Trophoblast cell (in vitro differentiated cells and primary cell): ENCODE results near the gene SPOP.

Experiments used
- DNase-seq, 2 donors: peaks; one replicate each; pipeline ENCODE4 v3.0.0-alpha.2; 2016
- H2AFZ ChIP-seq: 2 replicates; pipeline ENCODE4 v1.6.1; 2013; ENCODE audit warnings: low read length, moderate library complexity, mild to moderate bottlenecking; ENCODE audit not compliant: insufficient read depth, poor library complexity
- H2AK5ac ChIP-seq: 2 replicates; pipeline ENCODE4 v1.6.1; 2013; ENCODE audit warnings: mild to moderate bottlenecking, low read length
- H2BK120ac ChIP-seq: 2 replicates; pipeline ENCODE4 v1.6.1; 2013; ENCODE audit warnings: low read length, mild to moderate bottlenecking, moderate library complexity; ENCODE audit not compliant: insufficient read depth, poor library complexity
- H2BK12ac ChIP-seq: 2 replicates; pipeline ENCODE4 v1.6.1; 2013; ENCODE audit warnings: mild to moderate bottlenecking, low read length, moderate library complexity
- H2BK5ac ChIP-seq: 2 replicates; pipeline ENCODE4 v1.6.1; 2013; ENCODE audit warnings: low read length, low read depth, moderate library complexity, mild to moderate bottlenecking; ENCODE audit not compliant: poor library complexity
- H3K14ac ChIP-seq: 2 replicates; pipeline ENCODE4 v1.6.1; 2013; ENCODE audit warnings: mild to moderate bottlenecking, low read length
- H3K18ac ChIP-seq: 2 replicates; pipeline ENCODE4 v1.6.1; 2013; ENCODE audit warnings: mild to moderate bottlenecking, low read length
- H3K23ac ChIP-seq: 2 replicates; pipeline ENCODE4 v1.6.1; 2013; ENCODE audit warnings: low read length
- H3K27ac ChIP-seq: 2 replicates; pipeline ENCODE4 v1.5.1; 2013; ENCODE audit warnings: low read depth, mild to moderate bottlenecking, inconsistent platforms, low read length, moderate library complexity
- H3K27me3 ChIP-seq: 2 replicates; pipeline ENCODE4 v1.6.1; 2013; ENCODE audit warnings: inconsistent platforms, mild to moderate bottlenecking, low read length, moderate library complexity; ENCODE audit not compliant: insufficient read depth
- H3K36me3 ChIP-seq, 2 experiments: 1 replicate in 1 of 2; 2 replicates in 1 of 2; pipeline ENCODE4 v1.6.1; 2013; ENCODE audit warnings: low read length in 2 of 2, mild to moderate bottlenecking in 2 of 2, moderate library complexity in 1 of 2; ENCODE audit not compliant: insufficient read depth in 2 of 2, control insufficient read depth in 1 of 2
- H3K4ac ChIP-seq: 2 replicates; pipeline ENCODE4 v1.6.1; 2013; ENCODE audit warnings: low read depth, mild to moderate bottlenecking, low read length, moderate library complexity
- H3K4me1 ChIP-seq, 2 experiments: 1 replicate in 1 of 2; 2 replicates in 1 of 2; pipeline ENCODE4 v1.6.1; 2013; ENCODE audit warnings: low read length in 2 of 2, mild to moderate bottlenecking in 2 of 2, moderate library complexity in 1 of 2; ENCODE audit not compliant: insufficient read depth in 2 of 2, control insufficient read depth in 1 of 2
- H3K4me2 ChIP-seq: 2 replicates; pipeline ENCODE4 v1.6.1; 2013; ENCODE audit warnings: inconsistent platforms, mild to moderate bottlenecking, low read length, moderate library complexity
- H3K4me3 ChIP-seq: 2 replicates; pipeline ENCODE4 v1.5.1; 2013; ENCODE audit warnings: mild to moderate bottlenecking, low read depth, low read length, inconsistent platforms
- H3K79me1 ChIP-seq: one replicate; pipeline ENCODE4 v1.6.1; 2013; ENCODE audit warnings: low read length
- H3K79me2 ChIP-seq: 2 replicates; pipeline ENCODE4 v1.6.1; 2013; ENCODE audit warnings: low read length, mild to moderate bottlenecking; ENCODE audit not compliant: control insufficient read depth, insufficient read depth, poor library complexity
- H3K9ac ChIP-seq: 2 replicates; pipeline ENCODE4 v1.6.1; 2013; ENCODE audit warnings: mild to moderate bottlenecking, low read length
- H3K9me3 ChIP-seq: 2 replicates; pipeline ENCODE4 v1.6.1; 2013; ENCODE audit warnings: low read depth, mild to moderate bottlenecking, control low read depth, inconsistent platforms, low read length; ENCODE audit not compliant: insufficient read depth
- H4K12ac ChIP-seq: 2 replicates; pipeline ENCODE4 v1.6.1; 2013; ENCODE audit warnings: low read depth, mild to moderate bottlenecking, low read length, moderate library complexity
- H4K8ac ChIP-seq: 2 replicates; pipeline ENCODE4 v1.6.1; 2013; ENCODE audit warnings: low read depth, mild to moderate bottlenecking, low read length, moderate library complexity
- H4K91ac ChIP-seq: one replicate; pipeline ENCODE4 v1.6.1; 2013; ENCODE audit warnings: low read depth, mild to moderate bottlenecking, low read length, moderate library complexity
- WGBS: extraction: QIAGEN DNeasy Blood & Tissue Kit; methylation state at CpG from one replicate; pipeline ENCODE4 v1.1.7; 2013; ENCODE audit warnings: missing lambda C conversion rate; ENCODE audit not compliant: insufficient read length, insufficient coverage; ENCODE audit errors: extremely low coverage; 5-methylcytosine and 5-hydroxymethylcytosine counted together

The SPOP gene

GRCh38 chr17:49580055-49580721 lies 97.7 kb downstream of the SPOP start:
- H4K12ac ChIP-seq, result no peak overlapping the region
- no peaks in the 10 kb centered on the region for H3K79me1 ChIP-seq
- H3K4me3 ChIP-seq, result no peak overlapping the region
- peaks cover 4% of the 10 kb centered on the region for H3K79me2 ChIP-seq
- H4K91ac ChIP-seq, result no peak overlapping the region
- H4K8ac ChIP-seq, result no peak overlapping the region
- H2BK120ac ChIP-seq, result no peak overlapping the region
- no CpG with 5 or more reads among the region's 21 CpGs for WGBS
- H2AFZ ChIP-seq, result no peak overlapping the region
- H3K14ac ChIP-seq, result no peak overlapping the region
- peak; percentile 92 to 96 for DNase-seq
- no peaks in the 10 kb centered on the region for H3K36me3 ChIP-seq
- H3K9ac ChIP-seq, result no peak overlapping the region
- no peak overlapping the region for H2AK5ac ChIP-seq
- peaks cover 6 to 7% of the 10 kb centered on the region in 2 experiments for H3K4me1 ChIP-seq
- peaks cover 5% of the 10 kb centered on the region for H3K9me3 ChIP-seq
- H3K27ac ChIP-seq, result no peak overlapping the region
- H3K4me2 ChIP-seq, result no peak overlapping the region
- H3K18ac ChIP-seq, result no peak overlapping the region
- no peak overlapping the region for H2BK12ac ChIP-seq
- H2BK5ac ChIP-seq, result no peak overlapping the region
- no peak overlapping the region for H3K23ac ChIP-seq
- H3K4ac ChIP-seq, result no peak overlapping the region
- no peaks in the 10 kb centered on the region for H3K27me3 ChIP-seq

- no peak for DNase-seq
- no peak overlapping the region for H4K8ac ChIP-seq
- peaks cover 4% of the 10 kb centered on the region for H3K79me2 ChIP-seq
- no peak overlapping the region for H2BK120ac ChIP-seq
- H3K4me1 ChIP-seq, result peaks cover 6 to 7% of the 10 kb centered on the region in 2 experiments
- peaks cover 5% of the 10 kb centered on the region for H3K9me3 ChIP-seq
- H3K27ac ChIP-seq, result no peak overlapping the region
- no peak overlapping the region for H3K4me3 ChIP-seq
- H3K27me3 ChIP-seq, result no peaks in the 10 kb centered on the region
- H3K36me3 ChIP-seq, result no peaks in the 10 kb centered on the region
- no peak overlapping the region for H3K14ac ChIP-seq
- H2BK12ac ChIP-seq, result no peak overlapping the region
- H3K18ac ChIP-seq, result no peak overlapping the region
- H3K9ac ChIP-seq, result no peak overlapping the region
- no peaks in the 10 kb centered on the region for H3K79me1 ChIP-seq
- no peak overlapping the region for H2BK5ac ChIP-seq
- no peak overlapping the region for H2AK5ac ChIP-seq
- no peak overlapping the region for H2AFZ ChIP-seq
- no CpG with 5 or more reads among the region's 5 CpGs for WGBS
- no peak overlapping the region for H4K91ac ChIP-seq
- no peak overlapping the region for H3K4me2 ChIP-seq
- H3K23ac ChIP-seq, result no peak overlapping the region
- no peak overlapping the region for H4K12ac ChIP-seq
- H3K4ac ChIP-seq, result no peak overlapping the region
Observed at GRCh38 chr17:49579522-49579921, 98.4 kb downstream of the SPOP start.

- no peaks in the 10 kb centered on the region for H3K79me1 ChIP-seq
Observed at GRCh38 chr17:49578952-49579500, 98.9 kb downstream of the SPOP start.

GRCh38 chr17:49578414-49578813 lies 99.5 kb downstream of the SPOP start:
- H4K91ac ChIP-seq, result no peak overlapping the region
- H3K79me1 ChIP-seq, result no peaks in the 10 kb centered on the region
- no peak overlapping the region for H2AFZ ChIP-seq
- no peak overlapping the region for H2BK12ac ChIP-seq
- H4K8ac ChIP-seq, result no peak overlapping the region
- H3K27ac ChIP-seq, result no peak overlapping the region
- H2AK5ac ChIP-seq, result no peak overlapping the region
- no peak overlapping the region for H4K12ac ChIP-seq
- no peak overlapping the region for H3K4ac ChIP-seq
- peaks cover 4% of the 10 kb centered on the region for H3K79me2 ChIP-seq
- DNase-seq, result no peak
- H2BK120ac ChIP-seq, result no peak overlapping the region
- no peak overlapping the region for H3K14ac ChIP-seq
- peaks cover 6 to 7% of the 10 kb centered on the region in 2 experiments for H3K4me1 ChIP-seq
- WGBS, result no CpG with 5 or more reads among the region's 13 CpGs
- H3K4me2 ChIP-seq, result no peak overlapping the region
- peaks cover 5% of the 10 kb centered on the region for H3K9me3 ChIP-seq
- no peak overlapping the region for H3K23ac ChIP-seq
- H3K27me3 ChIP-seq, result no peaks in the 10 kb centered on the region
- H3K18ac ChIP-seq, result no peak overlapping the region
- H3K4me3 ChIP-seq, result no peak overlapping the region
- no peak overlapping the region for H2BK5ac ChIP-seq
- no peaks in the 10 kb centered on the region for H3K36me3 ChIP-seq
- no peak overlapping the region for H3K9ac ChIP-seq

More at GRCh38 chr17:49578952-49579500, 98.9 kb downstream of the SPOP start:
- H2BK5ac ChIP-seq, result no peak overlapping the region
- no peak overlapping the region for H4K91ac ChIP-seq
- peaks cover 5% of the 10 kb centered on the region for H3K9me3 ChIP-seq
- no peak for DNase-seq
- H3K79me2 ChIP-seq, result peaks cover 4% of the 10 kb centered on the region
- H3K9ac ChIP-seq, result no peak overlapping the region
- H3K27me3 ChIP-seq, result no peaks in the 10 kb centered on the region
- no peak overlapping the region for H2AK5ac ChIP-seq
- no peak overlapping the region for H3K4me3 ChIP-seq
- no peak overlapping the region for H4K8ac ChIP-seq
- no peak overlapping the region for H2AFZ ChIP-seq
- H2BK12ac ChIP-seq, result no peak overlapping the region
- no peaks in the 10 kb centered on the region for H3K36me3 ChIP-seq
- peaks cover 6 to 7% of the 10 kb centered on the region in 2 experiments for H3K4me1 ChIP-seq
- no peak overlapping the region for H3K18ac ChIP-seq
- no peak overlapping the region for H2BK120ac ChIP-seq
- no peak overlapping the region for H3K27ac ChIP-seq
- no peak overlapping the region for H3K14ac ChIP-seq
- no peak overlapping the region for H3K23ac ChIP-seq
- no peak overlapping the region for H3K4me2 ChIP-seq
- H3K4ac ChIP-seq, result no peak overlapping the region
- no peak overlapping the region for H4K12ac ChIP-seq
- no CpG with 5 or more reads among the region's 17 CpGs for WGBS
